Karpas-422 (cell line): Measurements from ENCODE around the gene CPE. TPM values are rescaled to one million over a fixed set of nuclear protein-coding genes. Genes with fewer than 3 reads are reported as not detected.

Experiments used
- DNase-seq: peaks from one replicate; pipeline ENCODE4 v3.0.0-alpha.2; 2015
- H2AFZ ChIP-seq: fragments of 200-600 bp; sonication (generic); 2 replicates; pipeline ENCODE4 v1.6.1; 2014; ENCODE audit warnings: antibody characterized with exemption, low read length, mixed read lengths
- H3K27ac ChIP-seq: fragments of 200-600 bp; sonication (generic); 2 replicates; pipeline ENCODE4 v1.5.1; 2014; ENCODE audit warnings: mild to moderate bottlenecking, low read length, moderate library complexity
- H3K27me3 ChIP-seq: fragments of 200-600 bp; sonication (generic); 2 replicates; pipeline ENCODE4 v1.6.1; 2014; ENCODE audit warnings: low read length, mixed read lengths
- H3K36me3 ChIP-seq: fragments of 200-600 bp; sonication (generic); 2 replicates; pipeline ENCODE4 v1.6.1; 2014; ENCODE audit warnings: low read length, mixed read lengths; ENCODE audit not compliant: insufficient read depth
- H3K4me1 ChIP-seq: fragments of 200-600 bp; sonication (generic); 2 replicates; pipeline ENCODE4 v1.6.1; 2014; ENCODE audit warnings: mild to moderate bottlenecking, low read length, mixed read lengths
- H3K4me2 ChIP-seq: fragments of 200-600 bp; sonication (generic); 2 replicates; pipeline ENCODE4 v1.6.1; 2014; ENCODE audit warnings: low read length, low read depth, mild to moderate bottlenecking; ENCODE audit not compliant: poor library complexity, severe bottlenecking
- H3K4me3 ChIP-seq: fragments of 200-600 bp; sonication (generic); 2 replicates; pipeline ENCODE4 v1.5.1; 2014; ENCODE audit warnings: mild to moderate bottlenecking, antibody characterized with exemption, low read length, mixed read lengths
- H3K79me2 ChIP-seq: fragments of 200-600 bp; sonication (generic); 2 replicates; pipeline ENCODE4 v1.6.1; 2014; ENCODE audit warnings: mild to moderate bottlenecking, low read length, mixed read lengths
- H3K9ac ChIP-seq: fragments of 200-600 bp; sonication (generic); 2 replicates; pipeline ENCODE4 v1.6.0; 2014; ENCODE audit warnings: low read length
- H3K9me2 ChIP-seq: fragments of 200-600 bp; sonication (generic), shearing (Covaris generic); replicated peaks from 2 replicates; pipeline ENCODE4 v1.6.0; 2014; ENCODE audit warnings: mild to moderate bottlenecking, low read length, moderate library complexity; ENCODE audit not compliant: insufficient read depth
- H3K9me3 ChIP-seq: fragments of 300-700, 200-600 bp; sonication (generic); 2 replicates; pipeline ENCODE4 v1.6.1; 2014; ENCODE audit warnings: low read length, mixed read lengths
- H4K20me1 ChIP-seq: fragments of 200-600 bp; sonication (generic); 2 replicates; pipeline ENCODE4 v1.6.1; 2014; ENCODE audit warnings: mild to moderate bottlenecking, antibody characterized with exemption, low read length, low read depth; ENCODE audit not compliant: insufficient read depth
- total RNA-seq: library from RNA; depleted of rRNA; stranded (reverse); fragments of >200 nt; shearing (Covaris generic); gene quantifications from 2 replicates; pipeline ENCODE4 v1.2.3, GENCODE V29; 2014; ENCODE audit warnings: low replicate concordance

CPE gene
- total RNA-seq, 1 experiment from 2014 or later: not detected

DNA sequence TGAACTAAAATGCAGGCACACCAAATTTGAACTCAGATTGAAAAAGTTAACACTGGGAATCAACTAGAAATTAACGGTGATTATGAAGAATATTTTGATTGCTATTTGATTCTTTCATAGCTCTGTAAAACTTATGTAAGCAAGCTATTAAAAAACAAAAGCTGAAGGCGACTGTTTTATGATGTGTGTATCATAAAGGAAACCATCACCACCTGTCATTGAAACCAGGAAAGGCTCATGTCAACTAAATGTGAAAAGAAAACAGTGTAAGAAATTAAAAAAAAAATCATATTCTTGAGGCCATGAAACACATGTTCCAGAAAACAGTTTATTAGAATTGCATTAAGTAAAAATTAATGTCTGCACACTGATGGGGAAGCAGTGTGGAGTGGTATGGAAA is 24.2 kb downstream of the CPE start:
- H3K4me3 ChIP-seq: no peak overlapping the region
- H3K9ac ChIP-seq: no peak overlapping the region
- no peak overlapping the region for H3K4me2 ChIP-seq
- H3K36me3 ChIP-seq: no peaks in the 10 kb centered on the region
- H3K27ac ChIP-seq: no peak overlapping the region
- H2AFZ ChIP-seq: no peak overlapping the region
- H3K27me3 ChIP-seq: no peaks in the 10 kb centered on the region
- no peaks in the 10 kb centered on the region for H3K79me2 ChIP-seq
- H3K4me1 ChIP-seq: no peaks in the 10 kb centered on the region
- DNase-seq: no peak
- H3K9me2 ChIP-seq: no peaks in the 10 kb centered on the region
- H3K9me3 ChIP-seq: no peaks in the 10 kb centered on the region
- no peaks in the 10 kb centered on the region for H4K20me1 ChIP-seq

DNA sequence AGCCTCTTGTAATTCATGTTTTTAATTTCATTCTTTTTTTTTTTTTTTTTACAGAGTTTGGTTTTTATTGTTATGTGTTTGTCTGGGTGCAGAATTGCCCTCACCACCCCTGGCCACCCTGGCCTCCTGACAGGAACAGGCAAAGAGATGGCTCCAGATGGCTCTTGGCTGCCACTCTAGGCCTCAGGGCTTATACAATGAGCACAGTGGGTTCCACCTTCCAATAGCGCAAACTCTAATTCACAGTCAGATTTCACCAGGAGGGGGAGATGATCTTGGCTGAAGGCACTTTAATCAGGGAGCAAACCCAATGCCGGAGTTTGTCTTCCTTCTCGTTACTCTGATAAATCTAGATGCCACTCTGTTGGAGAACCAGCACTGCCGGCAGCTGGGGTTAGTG is 24.8 kb downstream of the CPE start:
- Histone ChIP-seq H2AFZ (no peak overlapping the region), H3K27me3 (no peaks in the 10 kb centered on the region), H3K9ac (no peak overlapping the region), H4K20me1 (no peaks in the 10 kb centered on the region), H3K4me3 (no peak overlapping the region), H3K36me3 (no peaks in the 10 kb centered on the region), H3K4me1 (no peaks in the 10 kb centered on the region), H3K4me2 (no peak overlapping the region), H3K9me3 (no peaks in the 10 kb centered on the region), H3K9me2 (no peaks in the 10 kb centered on the region), H3K27ac (no peak overlapping the region), H3K79me2 (no peaks in the 10 kb centered on the region)
- no peak for DNase-seq

GRCh38 chr4:165404080-165404479 is 25.3 kb downstream of the CPE start:
- DNase-seq: no peak
- no peaks in the 10 kb centered on the region for H3K4me1 ChIP-seq
- no peaks in the 10 kb centered on the region for H4K20me1 ChIP-seq
- H3K9me2 ChIP-seq: no peaks in the 10 kb centered on the region
- no peak overlapping the region for H3K9ac ChIP-seq
- H3K36me3 ChIP-seq: no peaks in the 10 kb centered on the region
- H3K27ac ChIP-seq: no peak overlapping the region
- H3K79me2 ChIP-seq: no peaks in the 10 kb centered on the region
- no peaks in the 10 kb centered on the region for H3K9me3 ChIP-seq
- no peaks in the 10 kb centered on the region for H3K27me3 ChIP-seq
- no peak overlapping the region for H2AFZ ChIP-seq
- no peak overlapping the region for H3K4me3 ChIP-seq
- no peak overlapping the region for H3K4me2 ChIP-seq

GRCh38 chr4:165404696-165405095 is 25.9 kb downstream of the CPE start:
- Histone ChIP-seq H2AFZ (no peak overlapping the region), H3K9ac (no peak overlapping the region), H3K79me2 (no peaks in the 10 kb centered on the region), H3K27ac (no peak overlapping the region), H3K9me2 (no peaks in the 10 kb centered on the region), H3K4me1 (no peaks in the 10 kb centered on the region), H3K9me3 (no peaks in the 10 kb centered on the region), H4K20me1 (no peaks in the 10 kb centered on the region), H3K4me2 (no peak overlapping the region), H3K36me3 (no peaks in the 10 kb centered on the region), H3K27me3 (no peaks in the 10 kb centered on the region), H3K4me3 (no peak overlapping the region)
- DNase-seq: no peak

DNA sequence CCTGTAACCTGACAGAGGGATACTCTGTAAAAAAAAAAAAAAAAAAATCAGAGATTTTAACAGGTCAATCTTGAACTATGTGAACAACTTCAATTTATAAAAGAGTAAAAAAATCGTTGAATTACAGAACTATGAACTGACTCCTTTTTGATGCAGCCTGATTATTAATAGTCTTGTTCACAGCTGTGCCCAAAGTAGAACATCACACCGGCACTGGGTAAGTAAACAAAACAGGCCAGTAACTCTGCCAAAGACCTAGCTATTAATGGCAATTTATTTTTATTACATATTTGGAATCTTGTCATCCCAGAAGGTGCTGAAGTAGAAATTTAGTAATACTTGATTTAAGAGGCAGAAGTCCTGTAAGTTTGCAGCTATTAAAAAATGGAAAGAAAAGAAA is 31.4 kb downstream of the CPE start:
- DNase-seq: no peak
- H3K4me3 ChIP-seq: no peak overlapping the region
- H3K27ac ChIP-seq: no peak overlapping the region
- no peaks in the 10 kb centered on the region for H3K9me2 ChIP-seq
- no peaks in the 10 kb centered on the region for H3K27me3 ChIP-seq
- no peak overlapping the region for H3K4me2 ChIP-seq
- H3K79me2 ChIP-seq: no peaks in the 10 kb centered on the region
- no peak overlapping the region for H2AFZ ChIP-seq
- no peaks in the 10 kb centered on the region for H3K4me1 ChIP-seq
- no peak overlapping the region for H3K9ac ChIP-seq
- no peaks in the 10 kb centered on the region for H3K9me3 ChIP-seq
- no peaks in the 10 kb centered on the region for H4K20me1 ChIP-seq
- H3K36me3 ChIP-seq: no peaks in the 10 kb centered on the region

- Histone ChIP-seq H3K79me2 (no peaks in the 10 kb centered on the region), H3K4me1 (no peaks in the 10 kb centered on the region), H3K4me3 (no peak overlapping the region), H3K27me3 (no peaks in the 10 kb centered on the region), H4K20me1 (no peaks in the 10 kb centered on the region), H3K9ac (no peak overlapping the region), H3K36me3 (no peaks in the 10 kb centered on the region), H2AFZ (no peak overlapping the region), H3K4me2 (no peak overlapping the region), H3K9me3 (no peaks in the 10 kb centered on the region), H3K9me2 (no peaks in the 10 kb centered on the region), H3K27ac (no peak overlapping the region)
- no peak for DNase-seq
Measured at GRCh38 chr4:165415910-165416309, 37.1 kb downstream of the CPE start.

DNA sequence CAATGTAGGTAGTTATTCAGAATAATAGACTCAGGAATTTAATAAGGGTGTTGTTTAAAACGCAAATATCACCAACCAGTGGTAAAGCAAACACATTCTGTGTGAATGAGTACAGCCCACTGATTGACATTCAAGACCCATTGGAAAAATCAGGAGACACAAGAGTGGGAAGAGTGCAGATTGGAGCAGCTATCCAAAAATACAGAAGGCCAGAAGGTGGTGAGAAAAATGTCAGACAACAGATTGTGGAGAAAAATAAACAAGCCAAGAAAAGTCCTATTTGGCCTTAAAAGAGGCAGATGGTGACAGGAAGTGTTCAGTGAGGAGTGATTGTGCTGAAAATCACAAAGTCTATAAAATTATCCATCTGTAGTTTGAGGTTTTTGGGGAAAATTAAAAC is 39.3 kb downstream of the CPE start:
- Histone ChIP-seq H3K27ac (no peak overlapping the region), H3K4me1 (no peaks in the 10 kb centered on the region), H3K4me2 (no peak overlapping the region), H3K4me3 (no peak overlapping the region), H3K9me2 (no peaks in the 10 kb centered on the region), H3K9ac (no peak overlapping the region), H3K79me2 (no peaks in the 10 kb centered on the region), H3K36me3 (no peaks in the 10 kb centered on the region), H4K20me1 (no peaks in the 10 kb centered on the region), H3K27me3 (no peaks in the 10 kb centered on the region), H2AFZ (no peak overlapping the region), H3K9me3 (no peaks in the 10 kb centered on the region)
- no peak for DNase-seq

DNA sequence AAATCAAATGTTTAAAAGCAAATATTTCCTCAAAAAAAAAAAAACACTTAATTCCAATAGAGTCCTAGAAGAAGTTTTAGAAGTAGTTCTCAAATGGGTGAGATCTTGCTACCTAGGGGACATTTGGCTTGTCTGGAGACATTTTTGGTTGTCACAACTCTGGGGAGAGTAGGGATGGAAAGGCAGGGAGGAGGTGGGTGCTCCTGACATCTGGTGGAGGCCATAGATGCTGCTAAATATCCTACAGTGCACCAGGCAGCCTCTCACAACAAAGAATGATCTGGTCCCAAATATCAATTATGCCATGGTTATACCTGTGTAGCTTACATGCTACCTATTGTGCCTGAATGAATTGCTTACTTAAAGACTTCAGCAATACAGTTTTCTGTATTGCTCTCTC is 46.8 kb downstream of the CPE start:
- Histone ChIP-seq H3K36me3 (no peaks in the 10 kb centered on the region), H3K27me3 (no peaks in the 10 kb centered on the region), H3K27ac (no peak overlapping the region), H3K9me3 (no peaks in the 10 kb centered on the region), H3K4me3 (no peak overlapping the region), H2AFZ (no peak overlapping the region), H3K4me2 (no peak overlapping the region), H3K79me2 (no peaks in the 10 kb centered on the region), H4K20me1 (no peaks in the 10 kb centered on the region), H3K9me2 (no peaks in the 10 kb centered on the region), H3K9ac (no peak overlapping the region), H3K4me1 (no peaks in the 10 kb centered on the region)
- DNase-seq: no peak

GRCh38 chr4:165426331-165426730 is 47.5 kb downstream of the CPE start:
- H2AFZ ChIP-seq: no peak overlapping the region
- H3K27ac ChIP-seq: no peak overlapping the region
- H3K36me3 ChIP-seq: no peaks in the 10 kb centered on the region
- H3K79me2 ChIP-seq: no peaks in the 10 kb centered on the region
- no peaks in the 10 kb centered on the region for H3K4me1 ChIP-seq
- H3K9ac ChIP-seq: no peak overlapping the region
- H3K27me3 ChIP-seq: no peaks in the 10 kb centered on the region
- no peaks in the 10 kb centered on the region for H4K20me1 ChIP-seq
- H3K9me2 ChIP-seq: no peaks in the 10 kb centered on the region
- H3K4me2 ChIP-seq: no peak overlapping the region
- H3K4me3 ChIP-seq: no peak overlapping the region
- no peaks in the 10 kb centered on the region for H3K9me3 ChIP-seq
- no peak for DNase-seq
